Activated naive CD8-positive, alpha-beta T cell treated with anti-CD3 and anti-CD28 coated beads, Interleukin-2, amount 50 U/mL, for 16 hours (primary cell): ENCODE measurements around the gene IFNAR1.
"Not testable (repeated sequence)": the region's sequence is repeated elsewhere in the genome, so short reads cannot be mapped to it uniquely, and the experiment has no call there.

Experiments
- DNase-seq: peaks from one replicate; pipeline ENCODE4 v3.0.0-alpha.2; 2020; ENCODE audit warnings: low read depth, low spot score

The IFNAR1 gene

GRCh38 chr21:33305938-33306337 is 18.8 kb upstream of the IFNAR1 start:
- DNase-seq: no peak

GRCh38 chr21:33308586-33309490 is 15.9 kb upstream of the IFNAR1 start:
- no peak for DNase-seq

GRCh38 chr21:33309778-33310177 is 15.0 kb upstream of the IFNAR1 start:
- no peak for DNase-seq

GRCh38 chr21:33312121-33312520 is 12.6 kb upstream of the IFNAR1 start:
- DNase-seq: no peak

GRCh38 chr21:33313183-33313582 is 11.6 kb upstream of the IFNAR1 start:
- no peak for DNase-seq

- DNase-seq: no peak
Measured at GRCh38 chr21:33313611-33314010, 11.2 kb upstream of the IFNAR1 start.

- DNase-seq: no peak
Measured at GRCh38 chr21:33314111-33314510, 10.7 kb upstream of the IFNAR1 start.

GRCh38 chr21:33315946-33316710 is 8.6 kb upstream of the IFNAR1 start:
- DNase-seq: no peak

GRCh38 chr21:33317145-33317544 is 7.6 kb upstream of the IFNAR1 start:
- no peak for DNase-seq

GRCh38 chr21:33317786-33318486 is 6.8 kb upstream of the IFNAR1 start:
- DNase-seq: no peak

- not testable (repeated sequence) for DNase-seq
Measured at GRCh38 chr21:33321005-33321404, 3.8 kb upstream of the IFNAR1 start.

GRCh38 chr21:33323610-33324009 is 1.2 kb upstream of the IFNAR1 start:
- not testable (repeated sequence) for DNase-seq

GRCh38 chr21:33325222-33326067 is 675 bp downstream of the IFNAR1 start:
- peak; percentile 30 for DNase-seq

- DNase-seq: no peak
Measured at GRCh38 chr21:33327326-33327725, 2.6 kb downstream of the IFNAR1 start.

GRCh38 chr21:33327792-33328433 is 3.1 kb downstream of the IFNAR1 start:
- DNase-seq: no peak

- DNase-seq: no peak
Measured at GRCh38 chr21:33330726-33331125, 6.0 kb downstream of the IFNAR1 start.

- no peak for DNase-seq
Measured at GRCh38 chr21:33332143-33332542, 7.4 kb downstream of the IFNAR1 start.

GRCh38 chr21:33334191-33334590 is 9.4 kb downstream of the IFNAR1 start:
- no peak for DNase-seq

- DNase-seq: no peak
Measured at GRCh38 chr21:33334824-33335223, 10.1 kb downstream of the IFNAR1 start.

GRCh38 chr21:33339135-33339534 is 14.4 kb downstream of the IFNAR1 start:
- no peak for DNase-seq

- DNase-seq: no peak
Measured at GRCh38 chr21:33339918-33340317, 15.1 kb downstream of the IFNAR1 start.
